K562 (cell line): ENCODE measurements around the gene SEC24B. TPM values are rescaled to one million over a fixed set of nuclear protein-coding genes. Genes with fewer than 3 reads are reported as not detected.

Source experiments
- ATAC-seq: fragments of 200-7000 bp; cut with Tn5 transposase; 3 replicates; pipeline ENCODE4 v1.9.1; 2020; ENCODE audit warnings: moderate library complexity
- BruUV-seq: library from RNA; stranded (reverse); fragments of 400-500 nt; replicated peaks from 2 replicates; lab custom pipeline; 2021; lab: Mats Ljungman, UMichigan
- CTCF ChIA-PET: fragments of 300-600 bp; formaldehyde crosslinking; extraction: SDS; loops from one replicate; lab custom pipeline; 2021; ENCODE audit warnings: low intra/inter-chr PET ratio; lab: Yijun Ruan, JAX
- POLR2A ChIA-PET: fragments of 300-600, 350-650 bp; sonication (Branson Sonifier 250); formaldehyde crosslinking; extraction: SDS; loops from one replicate; lab custom pipeline; 2021; ENCODE audit warnings: antibody characterized with exemption, inconsistent platforms; lab: Yijun Ruan, JAX
- DNase-seq, 4 experiments: peaks; one replicate each; pipeline versions ENCODE4 v3.0.0 to v3.0.0-alpha.2; 2011 to 2018; ENCODE audit warnings: low spot score in 3 of 4, mixed read lengths in 3 of 4; ENCODE audit errors: extremely low read depth in 1 of 4
- FAIRE-seq: peaks from 2 replicates; lab custom pipeline; 2011; peaks lifted over from hg19 to GRCh38; lab: Jason Lieb, UNC
- H2AFZ ChIP-seq: 2 replicates; pipeline ENCODE4 v1.6.0; 2011; ENCODE audit warnings: low read depth, low read length, control low read depth, inconsistent platforms
- H3K27ac ChIP-seq: fragments of 200-600 bp; 3 replicates; pipeline ENCODE4 v1.8.0; 2011; ENCODE audit warnings: low read depth, mild to moderate bottlenecking, control low read depth, inconsistent platforms, low read length, moderate library complexity, mixed read lengths; ENCODE audit errors: extremely low read depth
- H3K27me3 ChIP-seq, 2 experiments: fragments of 300-600 bp in 1 of 2; 2 replicates in 1 of 2; 3 replicates in 1 of 2; pipeline versions ENCODE4 v1.6.0 to v1.8.0; 2011; ENCODE audit warnings: inconsistent platforms in 2 of 2, low read length in 2 of 2, mild to moderate bottlenecking in 1 of 2, mixed read lengths in 1 of 2, moderate library complexity in 1 of 2; ENCODE audit not compliant: control insufficient read depth in 2 of 2, insufficient read depth in 2 of 2
- H3K36me3 ChIP-seq: fragments of 300-600 bp; 3 replicates; pipeline ENCODE4 v1.8.0; 2011; ENCODE audit warnings: mild to moderate bottlenecking, low read length, inconsistent platforms; ENCODE audit not compliant: control insufficient read depth, insufficient read depth
- H3K4me1 ChIP-seq, 2 experiments: fragments of 200-600 bp in 1 of 2; replicated peaks in 1 of 2; 2 replicates in 1 of 2; 3 replicates in 1 of 2; pipeline versions ENCODE4 v1.5.1 to v1.8.0; 2011; ENCODE audit warnings: inconsistent platforms in 2 of 2, low read length in 2 of 2, mild to moderate bottlenecking in 1 of 2, mixed read lengths in 1 of 2, moderate library complexity in 1 of 2; ENCODE audit not compliant: control insufficient read depth in 2 of 2, insufficient read depth in 2 of 2
- H3K4me2 ChIP-seq: 2 replicates; pipeline ENCODE4 v1.6.1; 2011; ENCODE audit warnings: low read length, control low read depth, inconsistent platforms, mixed read lengths; ENCODE audit not compliant: insufficient read depth
- H3K4me3 ChIP-seq: fragments of 200-600 bp; sonication (generic), shearing (Covaris generic); 2 replicates; pipeline ENCODE4 v1.5.1; 2016; ENCODE audit warnings: control low read depth, inconsistent platforms
- H3K79me2 ChIP-seq: fragments of 200-600 bp; 3 replicates; pipeline ENCODE4 v1.8.0; 2011; ENCODE audit warnings: low read length, inconsistent platforms; ENCODE audit not compliant: control insufficient read depth, insufficient read depth
- H3K9ac ChIP-seq, 2 experiments: 2 replicates each; pipeline versions ENCODE4 v1.6.0 to v1.6.1; 2011; ENCODE audit warnings: low read depth in 2 of 2, low read length in 2 of 2, control low read depth in 1 of 2, inconsistent platforms in 1 of 2, mild to moderate bottlenecking in 1 of 2, mixed read lengths in 1 of 2; ENCODE audit not compliant: insufficient read depth in 1 of 2
- H3K9me1 ChIP-seq: one replicate; pipeline ENCODE4 v1.6.0; 2011; ENCODE audit warnings: inconsistent platforms, mild to moderate bottlenecking, low read length, moderate library complexity; ENCODE audit not compliant: control insufficient read depth, insufficient read depth
- H3K9me3 ChIP-seq: replicated peaks from 2 replicates; pipeline ENCODE4 v1.5.1; 2011; ENCODE audit warnings: low read depth, low read length, inconsistent platforms; ENCODE audit not compliant: control insufficient read depth, insufficient read depth
- H4K20me1 ChIP-seq: replicated peaks from 2 replicates; pipeline ENCODE4 v1.6.1; 2011; ENCODE audit warnings: low read length, inconsistent platforms, mixed read lengths; ENCODE audit not compliant: control insufficient read depth, insufficient read depth
- CEBPB ChIP-seq: fragments of 450-650 bp; IDR thresholded peaks from 2 replicates; pipeline ENCODE4 v1.6.1; 2016; ENCODE audit warnings: missing genetic modification characterization, missing compliant biosample characterization
- CHD1 ChIP-seq: fragments of 200-600 bp; sonication (generic); IDR thresholded peaks from one replicate; pipeline ENCODE4 v1.6.1; 2012; ENCODE audit warnings: mild to moderate bottlenecking, moderate library complexity, low read length, inconsistent platforms
- DPF2 ChIP-seq: fragments of 450-650 bp; IDR thresholded peaks from 2 replicates; pipeline ENCODE4 v1.6.1; 2016
- ELF2 ChIP-seq: fragments of 250-450 bp; sonication (Bioruptor Pico); IDR thresholded peaks from 2 replicates; pipeline ENCODE4 v1.5.0; 2021; ENCODE audit warnings: mild to moderate bottlenecking
- JUNB ChIP-seq: fragments of 450-650 bp; formaldehyde crosslinking; conservative IDR thresholded peaks from 2 replicates; pipeline ENCODE4 v1.4.0; 2020; ENCODE audit warnings: mild to moderate bottlenecking
- JUND ChIP-seq, 2 experiments: IDR thresholded peaks; 2 replicates in 1 of 2; 3 replicates in 1 of 2; pipeline ENCODE4 v1.6.1; 2011; ENCODE audit warnings: borderline replicate concordance in 2 of 2, low read depth in 2 of 2, low read length in 2 of 2, improper control_type of control experiment in 1 of 2, missing biosample characterization in 1 of 2, missing genetic modification characterization in 1 of 2, missing genetic modification reagents in 1 of 2
- KLF6 ChIP-seq: fragments of 250-450 bp; sonication (Bioruptor Pico); IDR thresholded peaks from 2 replicates; pipeline ENCODE4 v1.4.0; 2020; ENCODE audit warnings: mild to moderate bottlenecking, moderate library complexity, borderline replicate concordance
- MAFF ChIP-seq: IDR thresholded peaks from 2 replicates; pipeline ENCODE4 v1.6.1; 2012; ENCODE audit warnings: low read length, improper control_type of control experiment
- POU5F1 ChIP-seq: fragments of 150-350 bp; IDR thresholded peaks from 2 replicates; pipeline ENCODE4 v1.6.1; 2014; ENCODE audit warnings: borderline replicate concordance, low read length, low read depth, mild to moderate bottlenecking; ENCODE audit not compliant: partially characterized antibody
- SNIP1 ChIP-seq: fragments of 450-650 bp; IDR thresholded peaks from 2 replicates; pipeline ENCODE4 v1.7.1; 2017; ENCODE audit warnings: low read depth, mild to moderate bottlenecking
- ZNF316 ChIP-seq: fragments of 450-650 bp; IDR thresholded peaks from 2 replicates; pipeline ENCODE4 v1.6.1; 2016
- WGBS: fragments of 100-300 bp; shearing (Covaris generic); methylation state at CpG from one replicate; pipeline ENCODE4 v1.1.6; 2016; ENCODE audit warnings: low coverage, mixed read lengths; ENCODE audit not compliant: insufficient coverage; ENCODE audit errors: missing lambda C conversion rate; 5-methylcytosine and 5-hydroxymethylcytosine counted together
- in situ Hi-C: fragments of 300-500 bp; cut with MboI; formaldehyde crosslinking; loops from 4 replicates; pipeline ENCODE4 v1.15.0; 2018; ENCODE audit warnings: inconsistent platforms, mixed read lengths
- intact Hi-C: fragments of 100-400 bp; cut with micrococcal nuclease; formaldehyde crosslinking; loops from 2 replicates; pipeline ENCODE4 v1.14.2; 2022
- polyA plus RNA-seq, 8 experiments: library from polyadenylated mRNA; depleted of rRNA in 4 of 8; stranded (reverse) in 5 of 8; unstranded in 3 of 8; fragments of >200 nt; fragmentation: Nextera tagmentation in 2 of 8; fragmentation: Illumina TruSeq in 1 of 8; extraction: Ambion mirVana in 2 of 8; extraction: Trizol in 1 of 8; gene quantifications; 2 replicates each; pipeline versions ENCODE4 v1.2.1 to v1.2.3, GENCODE V29; 2011 to 2014; ENCODE audit warnings: inconsistent platforms in 1 of 8, missing spikeins in 1 of 8
- total RNA-seq, 7 experiments: library from RNA; depleted of rRNA in 6 of 7; stranded (reverse); fragments of >200 nt in 6 of 7; fragmentation: Illumina TruSeq in 2 of 7; extraction: Trizol in 2 of 7; gene quantifications; 2 replicates each; pipeline versions ENCODE4 v1.2.1 to v1.2.3, GENCODE V29; 2011 to 2021; ENCODE audit warnings: low replicate concordance in 1 of 7
- TF ChIP-seq, protein P1 (sequence below): fragments of 250-450 bp; sonication (Bioruptor Pico); IDR thresholded peaks from 2 replicates; pipeline ENCODE4 v1.4.0; 2020
- TF ChIP-seq, protein P2 (sequence below), 2 experiments: fragments of 450-650 bp in 1 of 2; sonication (generic) in 1 of 2; formaldehyde crosslinking in 1 of 2; IDR thresholded peaks in 1 of 2; conservative IDR thresholded peaks in 1 of 2; 2 replicates each; pipeline versions ENCODE4 v1.6.1 to v1.8.1; 2016 to 2023; ENCODE audit warnings: mild to moderate bottlenecking in 2 of 2, moderate library complexity in 2 of 2, inconsistent platforms in 1 of 2, missing genetic modification reagents in 1 of 2

The SEC24B gene
- total and polyA plus RNA-seq, 9 of the 15 experiments (the other 6 are each of a cell fraction or from before 2014, with no cell fraction given): 6.3 to 46.4 (median 17.1) TPM

DNA sequence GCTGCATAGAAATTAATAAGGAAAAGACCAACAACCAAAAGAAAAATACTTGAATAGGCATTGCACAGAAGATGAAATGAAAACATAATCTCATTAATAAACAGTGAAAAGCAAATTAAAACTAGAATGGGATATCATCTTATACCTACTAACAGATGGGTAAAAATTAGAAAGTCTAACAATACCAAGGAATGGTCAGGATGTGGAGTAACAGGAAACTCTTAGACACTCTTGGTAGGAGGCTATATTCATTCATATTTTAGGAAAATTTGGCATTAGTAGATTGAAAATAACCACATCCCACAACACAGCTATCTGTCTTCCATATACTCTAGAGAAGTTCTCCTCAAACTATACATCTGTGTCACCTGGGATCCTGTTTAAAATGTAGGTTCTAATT is 36.3 kb downstream of the SEC24B start (continued):
- TF ChIP-seq, protein P1, sequence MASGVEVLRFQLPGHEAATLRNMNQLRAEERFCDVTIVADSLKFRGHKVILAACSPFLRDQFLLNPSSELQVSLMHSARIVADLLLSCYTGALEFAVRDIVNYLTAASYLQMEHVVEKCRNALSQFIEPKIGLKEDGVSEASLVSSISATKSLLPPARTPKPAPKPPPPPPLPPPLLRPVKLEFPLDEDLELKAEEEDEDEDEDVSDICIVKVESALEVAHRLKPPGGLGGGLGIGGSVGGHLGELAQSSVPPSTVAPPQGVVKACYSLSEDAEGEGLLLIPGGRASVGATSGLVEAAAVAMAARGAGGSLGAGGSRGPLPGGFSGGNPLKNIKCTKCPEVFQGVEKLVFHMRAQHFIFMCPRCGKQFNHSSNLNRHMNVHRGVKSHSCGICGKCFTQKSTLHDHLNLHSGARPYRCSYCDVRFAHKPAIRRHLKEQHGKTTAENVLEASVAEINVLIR (CRISPR knock-in tag): no peak
- no peak for TF ChIP-seq CHD1
- no peak for TF ChIP-seq SNIP1

GRCh38 chr4:109472343-109472761 is 38.7 kb downstream of the SEC24B start:
- in situ Hi-C loops: no loop called here
- TF ChIP-seq POU5F1 (no peak), JUNB (CRISPR knock-in tag) (0 out of 2 replicates have a peak, but pooled peaks have one; percentile 23), KLF6 (CRISPR knock-in tag) (no peak), ZNF316 (0 out of 2 replicates have a peak, but pooled peaks have one; percentile 1), DPF2 (peak; percentile 71), JUND (IDR thresholded peaks at IDR 0.05; ENCODE audit: borderline replicate concordance, low read depth, low read length) (peak; percentile 57), JUND (tag; IDR thresholded peaks at IDR 0.05; ENCODE audit: borderline replicate concordance, low read depth, low read length) (peak; percentile 86), MAFF (peak; percentile 23; the same call in 1 of the 2 replicates), ELF2 (CRISPR knock-in tag) (no peak), CEBPB (tag) (peak; percentile 95)
- TF ChIP-seq, protein P2, sequence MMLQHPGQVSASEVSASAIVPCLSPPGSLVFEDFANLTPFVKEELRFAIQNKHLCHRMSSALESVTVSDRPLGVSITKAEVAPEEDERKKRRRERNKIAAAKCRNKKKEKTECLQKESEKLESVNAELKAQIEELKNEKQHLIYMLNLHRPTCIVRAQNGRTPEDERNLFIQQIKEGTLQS (IDR thresholded peaks at IDR 0.05): peak; percentile 91
- TF ChIP-seq, protein P2 (CRISPR knock-in tag; conservative IDR thresholded peaks at IDR 0.05): no peak

More at GRCh38 chr4:109472343-109472761, 38.7 kb downstream of the SEC24B start:
- Histone ChIP-seq H3K79me2 (peaks cover 89% of the 10 kb centered on the region), H3K36me3 (peaks cover 49% of the 10 kb centered on the region), H3K9me1 (peaks cover 4% of the 10 kb centered on the region), H3K4me3 (no peak overlapping the region), H3K4me1 (peaks cover 0 to 14% of the 10 kb centered on the region in 2 experiments; a peak in 3 of 5 replicates), H3K27me3 (no peaks in the 10 kb centered on the region), H2AFZ (no peak overlapping the region), H3K4me2 (no peak overlapping the region; the same call in 1 of the 2 replicates), H4K20me1 (peaks cover 8% of the 10 kb centered on the region; the same call in 1 of the 2 replicates), H3K27ac (peak overlapping the region; percentile 56; the same call in 1 of the 3 replicates), H3K9ac (no peak overlapping the region), H3K9me3 (no peaks in the 10 kb centered on the region)
- ATAC-seq (peak; percentile 60), FAIRE-seq (no peak), DNase-seq (peak; percentile 7 to 23 (median 20))
- BruUV-seq: no TSS peak
- 35% methylated on average over 3 of the region's 3 CpGs for WGBS
- ChIA-PET CTCF (no interaction called here), POLR2A (interaction anchor here (0.6 to 0.8 kb wide), 2 partner anchors 18 to 726 kb away, joined by 3 to 6 read pairs; no protein-coding TSS in a partner anchor)
- intact Hi-C loops: no loop called here
